Measurements from ENCODE around the gene PDE6G. TPM values are rescaled to one million over a fixed set of nuclear protein-coding genes. Genes with fewer than 3 reads are reported as not detected.

PDE6G gene
- total and polyA plus RNA-seq, 3 experiments from 2014 or later: 1.5 to 2.2 (median 1.9) TPM

GRCh38 chr17:81665205-81666091, 9.1 kb upstream of the PDE6G start:
- Histone ChIP-seq H3K36me3 (ENCODE audit: insufficient read depth, low read length) (peaks cover 9% of the 10 kb centered on the region), H3K27me3 (ENCODE audit: insufficient read depth, low read length, poor library complexity, severe bottlenecking) (no peaks in the 10 kb centered on the region), H3K9me3 (ENCODE audit: low read length) (no peaks in the 10 kb centered on the region), H3K4me1 (ENCODE audit: insufficient read depth, low read length) (peaks cover 54% of the 10 kb centered on the region), H3K4me3 (ENCODE audit: low read length) (peak overlapping the region; percentile 76), H3K27ac (ENCODE audit: low read depth, low read length) (peak overlapping the region; percentile 81)
- Mint-ChIP-seq H3K27me3 (no peaks in the 10 kb centered on the region), H3K36me3 (peaks cover 0 to 36% (median 6%) of the 10 kb centered on the region in 3 donors), H3K27ac (peak overlapping the region; percentile 86 to 98 (median 96)), H3K4me1 (peaks cover 27 to 49% (median 41%) of the 10 kb centered on the region in 3 donors), H3K9me3 (no peaks in the 10 kb centered on the region), H3K4me3 (peak overlapping the region; percentile 93 to 99 (median 94))
- ChIA-PET POLR2A (interaction anchor here (1.0 to 1.3 kb wide), 2 partner anchors 18 to 37 kb away, joined by 4 to 6 read pairs; partner anchors contain the start of genes ARL16 and HGS), CTCF (no interaction called here)
- peak in 2 of 5 donors; percentile 16 to 55 for DNase-seq

DNA sequence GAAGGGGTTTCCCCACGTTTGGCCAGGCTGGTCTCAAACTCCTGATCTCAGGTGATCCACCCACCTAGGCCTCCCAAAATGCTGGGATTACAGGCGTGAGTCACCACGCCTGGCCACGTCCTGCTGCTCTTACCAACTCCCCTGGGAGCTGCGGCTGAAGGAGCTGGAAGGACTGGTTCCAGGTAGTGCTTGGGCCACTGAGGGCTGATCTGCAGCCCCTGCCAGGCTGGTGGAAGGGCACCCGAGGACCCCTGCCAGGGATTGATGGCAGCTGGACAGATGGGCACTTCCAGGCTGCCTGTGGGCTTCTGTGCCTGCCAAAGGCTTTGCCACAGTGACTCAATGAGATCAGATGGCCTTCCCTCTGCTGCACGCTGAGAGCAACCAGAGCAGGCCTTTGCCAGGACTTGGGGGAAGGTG, 7.7 kb upstream of the PDE6G start:
- Histone ChIP-seq H3K9me3 (ENCODE audit: low read length) (no peaks in the 10 kb centered on the region), H3K27ac (ENCODE audit: low read depth, low read length) (peak overlapping the region; percentile 21), H3K36me3 (ENCODE audit: insufficient read depth, low read length) (no peaks in the 10 kb centered on the region), H3K4me3 (ENCODE audit: low read length) (no peak overlapping the region), H3K27me3 (ENCODE audit: insufficient read depth, low read length, poor library complexity, severe bottlenecking) (no peaks in the 10 kb centered on the region), H3K4me1 (ENCODE audit: insufficient read depth, low read length) (peaks cover 54% of the 10 kb centered on the region)
- Mint-ChIP-seq H3K27ac (peak overlapping the region in 2 of 8 donors; percentile 43 to 96), H3K9me3 (no peaks in the 10 kb centered on the region), H3K4me1 (peaks cover 27 to 49% (median 41%) of the 10 kb centered on the region in 3 donors), H3K36me3 (peaks cover 0 to 27% (median 6%) of the 10 kb centered on the region in 3 donors), H3K4me3 (peak overlapping the region in 3 of 7 donors; percentile 37 to 47 (median 45)), H3K27me3 (no peaks in the 10 kb centered on the region)
- CTCF ChIA-PET: no interaction called here
- POLR2A ChIA-PET: interaction anchor here (1.1 kb wide), 1 partner anchor 19 kb away, joined by 3 read pairs; the partner anchor contains the start of genes ARL16 and HGS
- no peak for DNase-seq

GRCh38 chr17:81662002-81662401, 5.7 kb upstream of the PDE6G start:
- no peaks in the 10 kb centered on the region for H3K9me3 Mint-ChIP-seq
- Histone ChIP-seq H3K27ac (ENCODE audit: low read depth, low read length) (no peak overlapping the region), H3K9me3 (ENCODE audit: low read length) (no peaks in the 10 kb centered on the region), H3K4me1 (ENCODE audit: insufficient read depth, low read length) (peaks cover 40% of the 10 kb centered on the region), H3K27me3 (ENCODE audit: insufficient read depth, low read length, poor library complexity, severe bottlenecking) (no peaks in the 10 kb centered on the region), H3K4me3 (ENCODE audit: low read length) (no peak overlapping the region), H3K36me3 (ENCODE audit: insufficient read depth, low read length) (no peaks in the 10 kb centered on the region)
- DNase-seq: no peak
- no peak overlapping the region for H3K4me3 Mint-ChIP-seq
- H3K27me3 Mint-ChIP-seq: no peaks in the 10 kb centered on the region
- CTCF ChIA-PET: no interaction called here
- H3K4me1 Mint-ChIP-seq: peaks cover 17 to 33% (median 32%) of the 10 kb centered on the region in 3 donors
- H3K36me3 Mint-ChIP-seq: peaks cover 0 to 13% (median 2%) of the 10 kb centered on the region in 3 donors
- peak overlapping the region in 2 of 8 donors; percentile 7 to 85 for H3K27ac Mint-ChIP-seq
- POLR2A ChIA-PET: no interaction called here

- Mint-ChIP-seq H3K4me3 (peak overlapping the region in 1 of 7 donors; percentile 36), H3K27me3 (no peaks in the 10 kb centered on the region), H3K4me1 (peaks cover 8 to 19% (median 18%) of the 10 kb centered on the region in 3 donors), H3K9me3 (no peaks in the 10 kb centered on the region), H3K36me3 (peaks cover 0 to 3% (median 0%) of the 10 kb centered on the region in 3 donors), H3K27ac (peak overlapping the region in 1 of 8 donors; percentile 87)
- H3K4me1 ChIP-seq (ENCODE audit: insufficient read depth, low read length): peaks cover 34% of the 10 kb centered on the region
- ChIA-PET CTCF (no interaction called here), POLR2A (no interaction called here)
- no peak overlapping the region for H3K4me3 ChIP-seq (ENCODE audit: low read length)
- no peaks in the 10 kb centered on the region for H3K27me3 ChIP-seq (ENCODE audit: insufficient read depth, low read length, poor library complexity, severe bottlenecking)
- no peaks in the 10 kb centered on the region for H3K9me3 ChIP-seq (ENCODE audit: low read length)
- no peaks in the 10 kb centered on the region for H3K36me3 ChIP-seq (ENCODE audit: insufficient read depth, low read length)
- no peak overlapping the region for H3K27ac ChIP-seq (ENCODE audit: low read depth, low read length)
- DNase-seq: no peak
These were observed 4.1 kb upstream of the PDE6G start for GRCh38 chr17:81660441-81660840.

DNA sequence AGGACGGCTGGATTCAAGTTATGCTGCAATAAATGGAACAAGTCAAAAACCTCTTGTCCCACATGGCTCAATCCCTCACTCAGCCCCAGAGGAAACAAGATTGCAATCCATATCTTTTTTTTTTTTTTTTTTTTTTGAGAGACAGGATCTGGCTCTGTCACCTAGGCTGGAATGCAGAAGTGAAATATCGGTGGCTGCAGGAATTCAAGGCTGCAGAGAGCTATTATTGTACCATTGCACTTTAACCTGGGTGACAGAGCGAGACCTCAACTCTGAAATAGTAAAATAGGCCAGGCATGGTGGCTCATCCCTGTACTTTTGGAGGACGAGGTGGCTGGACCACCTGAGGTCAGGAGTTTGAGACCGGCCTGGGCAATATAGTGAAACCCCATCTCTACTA, 2.7 kb upstream of the PDE6G start:
- no peak overlapping the region for H3K27ac ChIP-seq (ENCODE audit: low read depth, low read length)
- DNase-seq: no peak

DNA sequence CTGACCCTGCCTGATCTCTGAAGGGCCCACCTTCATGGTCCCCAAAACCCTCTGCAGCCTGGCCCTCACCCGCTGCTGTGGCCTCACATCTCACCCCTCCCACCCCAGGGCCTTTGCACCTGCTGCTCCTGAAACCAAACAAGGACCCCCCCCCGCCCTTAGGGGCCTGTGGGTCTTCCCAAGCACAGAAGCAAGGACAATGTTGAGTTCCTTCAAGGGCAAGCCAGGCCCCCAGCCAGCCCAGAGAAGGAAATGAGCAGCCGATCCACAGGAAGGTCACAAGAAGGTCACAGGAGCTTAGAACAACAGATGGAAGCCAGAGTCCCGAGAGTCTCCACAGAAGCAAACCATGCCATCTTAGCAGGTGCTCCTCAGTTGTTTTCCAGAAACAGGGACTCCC, 493 bp upstream of the PDE6G start:
- H3K4me3 Mint-ChIP-seq: no peak overlapping the region
- H3K4me1 Mint-ChIP-seq: peaks cover 3 to 14% (median 6%) of the 10 kb centered on the region in 3 donors
- Histone ChIP-seq H3K4me1 (ENCODE audit: insufficient read depth, low read length) (peaks cover 9% of the 10 kb centered on the region), H3K9me3 (ENCODE audit: low read length) (no peaks in the 10 kb centered on the region), H3K36me3 (ENCODE audit: insufficient read depth, low read length) (no peaks in the 10 kb centered on the region), H3K27ac (ENCODE audit: low read depth, low read length) (no peak overlapping the region), H3K4me3 (ENCODE audit: low read length) (no peak overlapping the region), H3K27me3 (ENCODE audit: insufficient read depth, low read length, poor library complexity, severe bottlenecking) (no peaks in the 10 kb centered on the region)
- H3K27ac Mint-ChIP-seq: no peak overlapping the region
- peaks cover 0 to 2% (median 0%) of the 10 kb centered on the region in 3 donors for H3K36me3 Mint-ChIP-seq
- ChIA-PET CTCF (interaction anchor here (1.3 kb wide), 1 partner anchor 11 kb away, joined by 3 read pairs; no protein-coding TSS in a partner anchor), POLR2A (no interaction called here)
- H3K27me3 Mint-ChIP-seq: peaks cover 3 to 8% of the 10 kb centered on the region in 2 donors
- DNase-seq: no peak
- no peaks in the 10 kb centered on the region for H3K9me3 Mint-ChIP-seq

More for the DNA sequence above, 2.7 kb upstream of the PDE6G start:
- Mint-ChIP-seq H3K4me1 (peaks cover 6 to 13% (median 8%) of the 10 kb centered on the region in 3 donors), H3K27me3 (no peaks in the 10 kb centered on the region), H3K36me3 (no peaks in the 10 kb centered on the region), H3K27ac (no peak overlapping the region), H3K4me3 (no peak overlapping the region), H3K9me3 (no peaks in the 10 kb centered on the region)
- Histone ChIP-seq H3K27me3 (ENCODE audit: insufficient read depth, low read length, poor library complexity, severe bottlenecking) (no peaks in the 10 kb centered on the region), H3K4me1 (ENCODE audit: insufficient read depth, low read length) (peaks cover 20% of the 10 kb centered on the region), H3K9me3 (ENCODE audit: low read length) (no peaks in the 10 kb centered on the region), H3K36me3 (ENCODE audit: insufficient read depth, low read length) (no peaks in the 10 kb centered on the region), H3K4me3 (ENCODE audit: low read length) (no peak overlapping the region)
- ChIA-PET POLR2A (no interaction called here), CTCF (no interaction called here)

GRCh38 chr17:81655378-81656117, 794 bp downstream of the PDE6G start:
- POLR2A ChIA-PET: no interaction called here

More at GRCh38 chr17:81655378-81656117, 794 bp downstream of the PDE6G start:
- Mint-ChIP-seq H3K27me3 (peaks cover 8% of the 10 kb centered on the region in 2 donors), H3K27ac (no peak overlapping the region), H3K4me1 (peaks cover 3 to 16% (median 6%) of the 10 kb centered on the region in 3 donors), H3K9me3 (no peaks in the 10 kb centered on the region), H3K4me3 (no peak overlapping the region), H3K36me3 (peaks cover 0 to 4% (median 0%) of the 10 kb centered on the region in 3 donors)
- Histone ChIP-seq H3K27ac (ENCODE audit: low read depth, low read length) (no peak overlapping the region), H3K9me3 (ENCODE audit: low read length) (no peaks in the 10 kb centered on the region), H3K4me1 (ENCODE audit: insufficient read depth, low read length) (peaks cover 9% of the 10 kb centered on the region), H3K4me3 (ENCODE audit: low read length) (no peak overlapping the region), H3K27me3 (ENCODE audit: insufficient read depth, low read length, poor library complexity, severe bottlenecking) (no peaks in the 10 kb centered on the region), H3K36me3 (ENCODE audit: insufficient read depth, low read length) (no peaks in the 10 kb centered on the region)
- CTCF ChIA-PET: interaction anchor here (1.3 kb wide), 1 partner anchor 9 kb away, joined by 3 read pairs; no protein-coding TSS in a partner anchor
- no peak for DNase-seq
